HEK293 (cell line): Measurements from ENCODE around the gene HABP4.

Source experiments
- CTCF ChIA-PET: fragments of 350-600 bp; formaldehyde crosslinking; extraction: SDS; loops from one replicate; lab custom pipeline; 2021; ENCODE audit warnings: antibody characterized with exemption; lab: Yijun Ruan, JAX
- POLR2A ChIA-PET: fragments of 300-600 bp; formaldehyde crosslinking; extraction: SDS; loops from one replicate; lab custom pipeline; 2020; ENCODE audit warnings: antibody characterized with exemption, inconsistent platforms; lab: Yijun Ruan, JAX
- H3K27ac ChIP-seq: fragments of 200-500 bp; sonication (Bioruptor generic); 2 replicates; pipeline ENCODE4 v1.5.1; 2014; ENCODE audit warnings: low read depth, low read length, control low read depth, inconsistent platforms; ENCODE audit errors: extremely low read depth
- H3K36me3 ChIP-seq, 2 experiments: fragments of 200-500 bp in 1 of 2; sonication (Bioruptor generic) in 1 of 2; 1 replicate in 1 of 2; 2 replicates in 1 of 2; pipeline ENCODE4 v1.5.1; 2014 to 2017; ENCODE audit warnings: inconsistent platforms in 2 of 2, low read length in 2 of 2; ENCODE audit not compliant: control insufficient read depth in 2 of 2, insufficient read depth in 1 of 2
- H3K4me1 ChIP-seq: fragments of 200-500 bp; sonication (Bioruptor generic); 2 replicates; pipeline ENCODE4 v1.5.1; 2014; ENCODE audit warnings: mild to moderate bottlenecking, low read length, inconsistent platforms; ENCODE audit not compliant: control insufficient read depth, insufficient read depth
- H3K4me3 ChIP-seq: 2 replicates; pipeline ENCODE4 v1.5.1; 2011; ENCODE audit warnings: low read depth, mild to moderate bottlenecking, control low read depth, low read length, moderate library complexity
- H3K9me3 ChIP-seq: fragments of 200-500 bp; sonication (Bioruptor generic); 2 replicates; pipeline ENCODE4 v1.5.1; 2014; ENCODE audit warnings: low read depth, low read length, inconsistent platforms; ENCODE audit not compliant: control insufficient read depth, insufficient read depth
- KLF9 ChIP-seq: fragments of 450-650 bp; formaldehyde crosslinking; IDR thresholded peaks from 2 replicates; pipeline ENCODE4 v1.5.1; 2016; ENCODE audit warnings: missing biosample characterization, missing genetic modification characterization, low read depth
- REPIN1 ChIP-seq: fragments of 450-650 bp; formaldehyde crosslinking; IDR thresholded peaks from 2 replicates; pipeline ENCODE4 v1.5.1; 2017; ENCODE audit warnings: missing biosample characterization, missing genetic modification characterization, low read depth
- SCRT2 ChIP-seq: fragments of 450-650 bp; formaldehyde crosslinking; IDR thresholded peaks from 2 replicates; pipeline ENCODE4 v1.5.1; 2016; ENCODE audit warnings: missing biosample characterization, missing genetic modification characterization
- TCF7L2 ChIP-seq: IDR thresholded peaks from 2 replicates; pipeline ENCODE4 v1.6.1; 2011; ENCODE audit warnings: low read depth, mild to moderate bottlenecking, inconsistent platforms, low read length, moderate library complexity, borderline replicate concordance
- TRIM28 ChIP-seq: IDR thresholded peaks from 2 replicates; pipeline ENCODE4 v1.6.1; 2011; ENCODE audit warnings: low read length, control low read depth, borderline replicate concordance
- WT1 ChIP-seq: fragments of 450-650 bp; formaldehyde crosslinking; IDR thresholded peaks from 2 replicates; pipeline ENCODE4 v1.5.1; 2016; ENCODE audit warnings: missing biosample characterization, missing genetic modification characterization
- ZFP3 ChIP-seq: fragments of 450-650 bp; formaldehyde crosslinking; IDR thresholded peaks from 2 replicates; pipeline ENCODE4 v1.5.1; 2016; ENCODE audit warnings: low read depth, missing biosample characterization, missing genetic modification characterization
- ZNF112 ChIP-seq: fragments of 450-650 bp; formaldehyde crosslinking; IDR thresholded peaks from 2 replicates; pipeline ENCODE4 v1.5.0; 2017; ENCODE audit warnings: missing biosample characterization, missing genetic modification characterization
- ZNF114 ChIP-seq: fragments of 450-650 bp; formaldehyde crosslinking; IDR thresholded peaks from 2 replicates; pipeline ENCODE4 v1.5.0; 2017; ENCODE audit warnings: missing biosample characterization, missing genetic modification characterization
- ZNF138 ChIP-seq: fragments of 450-650 bp; formaldehyde crosslinking; IDR thresholded peaks from 2 replicates; pipeline ENCODE4 v1.5.1; 2016; ENCODE audit warnings: missing biosample characterization, missing genetic modification characterization, borderline replicate concordance
- ZNF16 ChIP-seq: fragments of 450-650 bp; formaldehyde crosslinking; IDR thresholded peaks from 2 replicates; pipeline ENCODE4 v1.5.1; 2016; ENCODE audit warnings: low read depth, missing biosample characterization, missing genetic modification characterization
- ZNF202 ChIP-seq: fragments of 450-650 bp; formaldehyde crosslinking; IDR thresholded peaks from 2 replicates; pipeline ENCODE4 v1.5.1; 2016; ENCODE audit warnings: missing biosample characterization, missing genetic modification characterization, borderline replicate concordance
- ZNF239 ChIP-seq: fragments of 450-650 bp; formaldehyde crosslinking; IDR thresholded peaks from 2 replicates; pipeline ENCODE4 v1.5.1; 2016; ENCODE audit warnings: missing biosample characterization, missing genetic modification characterization
- ZNF24 ChIP-seq: fragments of 450-650 bp; formaldehyde crosslinking; IDR thresholded peaks from 2 replicates; pipeline ENCODE4 v1.5.1; 2016; ENCODE audit warnings: missing biosample characterization, missing genetic modification characterization
- ZNF433 ChIP-seq: fragments of 450-650 bp; formaldehyde crosslinking; IDR thresholded peaks from 2 replicates; pipeline ENCODE4 v1.5.1; 2016; ENCODE audit warnings: missing biosample characterization, missing genetic modification characterization, low read depth
- ZNF561 ChIP-seq: fragments of 450-650 bp; IDR thresholded peaks from 2 replicates; pipeline ENCODE4 v1.5.1; 2018; ENCODE audit warnings: missing biosample characterization, missing genetic modification characterization, borderline replicate concordance
- ZNF843 ChIP-seq: fragments of 450-650 bp; formaldehyde crosslinking; IDR thresholded peaks from 2 replicates; pipeline ENCODE4 v1.5.1; 2016; ENCODE audit warnings: missing biosample characterization, missing genetic modification characterization
- TF ChIP-seq, protein P1 (sequence below): fragments of 450-650 bp; formaldehyde crosslinking; IDR thresholded peaks from 2 replicates; pipeline ENCODE4 v1.5.1; 2017; ENCODE audit warnings: missing biosample characterization, missing genetic modification characterization
- TF ChIP-seq, protein P2 (sequence below): fragments of 450-650 bp; formaldehyde crosslinking; IDR thresholded peaks from 2 replicates; pipeline ENCODE4 v1.5.1; 2016; ENCODE audit warnings: missing biosample characterization, missing genetic modification characterization, borderline replicate concordance

Gene HABP4

GRCh38 chr9:96435345-96435744, 14.6 kb upstream of the HABP4 start:
- Histone ChIP-seq H3K27ac (no peak overlapping the region), H3K4me1 (no peaks in the 10 kb centered on the region), H3K9me3 (no peaks in the 10 kb centered on the region), H3K4me3 (no peak overlapping the region), H3K36me3 (no peaks in the 10 kb centered on the region)
- CTCF ChIA-PET = interaction anchor here (0.6 to 1.8 kb wide), 3 partner anchors 38 to 231 kb away, joined by 3 to 5 read pairs (median 5); no protein-coding TSS in a partner anchor
- POLR2A ChIA-PET = interaction anchor here (1.3 kb wide), 1 partner anchor 14 kb away, joined by 3 read pairs; no protein-coding TSS in a partner anchor
- TF ChIP-seq REPIN1 (tag by site-specific recombination) = no peak

GRCh38 chr9:96436063-96436455, 13.9 kb upstream of the HABP4 start:
- ChIA-PET POLR2A (interaction anchor here (1.3 kb wide), 1 partner anchor 13 kb away, joined by 3 read pairs; no protein-coding TSS in a partner anchor), CTCF (interaction anchor here (0.6 kb wide), 1 partner anchor 38 kb away, joined by 3 read pairs; no protein-coding TSS in a partner anchor)
- TF ChIP-seq ZNF843 (no peak), ZNF202 (no peak), ZNF433 (tag by site-specific recombination) (no peak), ZNF24 (tag by site-specific recombination) (no peak), TCF7L2 (no peak), ZNF114 (tag by site-specific recombination) (no peak), ZFP3 (tag by site-specific recombination) (no peak), TRIM28 (no peak), ZNF239 (tag by site-specific recombination) (no peak)
- TF ChIP-seq, protein P1, sequence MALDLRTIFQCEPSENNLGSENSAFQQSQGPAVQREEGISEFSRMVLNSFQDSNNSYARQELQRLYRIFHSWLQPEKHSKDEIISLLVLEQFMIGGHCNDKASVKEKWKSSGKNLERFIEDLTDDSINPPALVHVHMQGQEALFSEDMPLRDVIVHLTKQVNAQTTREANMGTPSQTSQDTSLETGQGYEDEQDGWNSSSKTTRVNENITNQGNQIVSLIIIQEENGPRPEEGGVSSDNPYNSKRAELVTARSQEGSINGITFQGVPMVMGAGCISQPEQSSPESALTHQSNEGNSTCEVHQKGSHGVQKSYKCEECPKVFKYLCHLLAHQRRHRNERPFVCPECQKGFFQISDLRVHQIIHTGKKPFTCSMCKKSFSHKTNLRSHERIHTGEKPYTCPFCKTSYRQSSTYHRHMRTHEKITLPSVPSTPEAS (tag by site-specific recombination) = no peak
- Histone ChIP-seq H3K9me3 (no peaks in the 10 kb centered on the region), H3K27ac (no peak overlapping the region), H3K36me3 (no peaks in the 10 kb centered on the region), H3K4me1 (no peaks in the 10 kb centered on the region), H3K4me3 (no peak overlapping the region)

DNA sequence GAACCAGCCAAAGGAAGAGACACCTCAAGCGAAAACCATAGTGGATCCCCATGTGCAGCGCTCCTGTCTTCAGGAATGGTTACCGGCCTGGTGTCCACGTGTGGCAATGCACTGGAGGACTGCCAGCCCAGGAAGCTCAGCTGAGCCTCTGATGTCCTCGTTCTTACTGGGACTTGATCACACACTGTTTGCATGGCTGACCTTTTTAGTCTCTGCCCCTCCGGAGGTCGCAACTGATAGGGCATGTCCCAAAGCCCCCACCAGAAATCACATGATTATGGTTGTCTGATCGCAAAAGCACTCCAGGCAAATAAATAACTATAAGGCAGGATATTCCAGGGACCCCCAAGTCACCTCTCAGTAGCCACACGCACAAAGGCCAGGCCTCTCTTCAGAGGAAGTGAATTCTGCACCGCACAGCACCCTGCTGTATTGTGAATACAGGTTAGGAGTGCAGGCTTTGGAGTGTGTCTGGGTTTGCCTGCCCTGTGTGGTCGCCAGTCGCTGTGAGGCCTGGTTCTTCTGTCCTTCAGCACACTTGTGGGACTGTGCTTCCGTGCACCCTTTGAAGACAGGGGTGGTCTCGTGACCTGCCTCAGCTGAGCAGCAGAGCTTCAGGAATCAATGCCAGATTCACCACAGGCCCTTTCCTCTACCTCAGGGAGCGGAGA, 13.4 kb upstream of the HABP4 start:
- Histone ChIP-seq H3K36me3 (no peaks in the 10 kb centered on the region), H3K27ac (no peak overlapping the region), H3K9me3 (no peaks in the 10 kb centered on the region), H3K4me3 (no peak overlapping the region), H3K4me1 (no peaks in the 10 kb centered on the region)
- no peak for TF ChIP-seq ZNF138 (tag by site-specific recombination)
- TF ChIP-seq TRIM28 = no peak
- no peak for TF ChIP-seq SCRT2 (tag by site-specific recombination)
- TF ChIP-seq ZNF16 (tag by site-specific recombination) = no peak
- TF ChIP-seq, protein P2, sequence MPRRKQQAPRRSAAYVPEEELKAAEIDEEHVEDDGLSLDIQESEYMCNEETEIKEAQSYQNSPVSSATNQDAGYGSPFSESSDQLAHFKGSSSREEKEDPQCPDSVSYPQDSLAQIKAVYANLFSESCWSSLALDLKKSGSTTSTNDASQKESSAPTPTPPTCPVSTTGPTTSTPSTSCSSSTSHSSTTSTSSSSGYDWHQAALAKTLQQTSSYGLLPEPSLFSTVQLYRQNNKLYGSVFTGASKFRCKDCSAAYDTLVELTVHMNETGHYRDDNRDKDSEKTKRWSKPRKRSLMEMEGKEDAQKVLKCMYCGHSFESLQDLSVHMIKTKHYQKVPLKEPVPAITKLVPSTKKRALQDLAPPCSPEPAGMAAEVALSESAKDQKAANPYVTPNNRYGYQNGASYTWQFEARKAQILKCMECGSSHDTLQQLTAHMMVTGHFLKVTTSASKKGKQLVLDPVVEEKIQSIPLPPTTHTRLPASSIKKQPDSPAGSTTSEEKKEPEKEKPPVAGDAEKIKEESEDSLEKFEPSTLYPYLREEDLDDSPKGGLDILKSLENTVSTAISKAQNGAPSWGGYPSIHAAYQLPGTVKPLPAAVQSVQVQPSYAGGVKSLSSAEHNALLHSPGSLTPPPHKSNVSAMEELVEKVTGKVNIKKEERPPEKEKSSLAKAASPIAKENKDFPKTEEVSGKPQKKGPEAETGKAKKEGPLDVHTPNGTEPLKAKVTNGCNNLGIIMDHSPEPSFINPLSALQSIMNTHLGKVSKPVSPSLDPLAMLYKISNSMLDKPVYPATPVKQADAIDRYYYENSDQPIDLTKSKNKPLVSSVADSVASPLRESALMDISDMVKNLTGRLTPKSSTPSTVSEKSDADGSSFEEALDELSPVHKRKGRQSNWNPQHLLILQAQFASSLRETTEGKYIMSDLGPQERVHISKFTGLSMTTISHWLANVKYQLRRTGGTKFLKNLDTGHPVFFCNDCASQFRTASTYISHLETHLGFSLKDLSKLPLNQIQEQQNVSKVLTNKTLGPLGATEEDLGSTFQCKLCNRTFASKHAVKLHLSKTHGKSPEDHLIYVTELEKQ (tag by site-specific recombination) = no peak
- no peak for TF ChIP-seq KLF9 (tag by site-specific recombination)
- no peak for TF ChIP-seq ZNF561 (tag by site-specific recombination)
- TF ChIP-seq WT1 = no peak
- no peak for TF ChIP-seq ZNF202
- no peak for TF ChIP-seq ZNF112
- no peak for TF ChIP-seq ZNF843
- ChIA-PET POLR2A (interaction anchor here (1.3 kb wide), 1 partner anchor 13 kb away, joined by 3 read pairs; no protein-coding TSS in a partner anchor), CTCF (no interaction called here)
